Breast epithelium (tissue), 3 donors: Measurements from ENCODE around the gene ADAMTS13.

Experiments
- POLR2A ChIP-seq: fragments of 450-650 bp; IDR thresholded peaks from one replicate; pipeline ENCODE4 v1.6.1; 2016; ENCODE audit warnings: antibody characterized with exemption, mild to moderate bottlenecking, moderate library complexity
- TF ChIP-seq, protein P1 (sequence below), 3 donors: fragments of 450-650 bp; IDR thresholded peaks; one replicate each; pipeline ENCODE4 v1.5.1; 2016 to 2017; ENCODE audit warnings: antibody characterized with exemption in 3 of 3, mild to moderate bottlenecking in 3 of 3, moderate library complexity in 3 of 3

DNA sequence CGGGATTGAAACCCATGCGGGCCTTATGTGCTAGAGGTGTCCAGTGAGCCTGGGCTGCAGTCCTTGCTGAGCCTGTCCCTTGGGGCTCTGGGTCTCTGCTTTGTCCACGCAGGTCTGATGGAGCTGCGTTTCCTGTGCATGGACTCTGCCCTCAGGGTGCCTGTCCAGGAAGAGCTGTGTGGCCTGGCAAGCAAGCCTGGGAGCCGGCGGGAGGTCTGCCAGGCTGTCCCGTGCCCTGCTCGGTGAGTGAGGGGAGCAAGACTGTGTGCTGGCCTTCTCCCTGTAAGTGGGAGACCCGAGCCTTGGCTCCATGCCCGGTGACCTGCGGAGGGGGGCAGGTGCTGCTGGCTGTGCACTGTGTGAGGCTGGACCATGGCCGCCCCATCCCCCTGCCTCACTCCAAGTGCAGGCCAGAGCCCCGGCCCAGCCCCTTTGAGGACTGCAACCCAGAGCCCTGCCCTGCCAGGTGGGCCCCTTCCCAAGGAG, 26.4 kb downstream of the ADAMTS13 start:
- no peak for TF ChIP-seq POLR2A
- TF ChIP-seq, protein P1, sequence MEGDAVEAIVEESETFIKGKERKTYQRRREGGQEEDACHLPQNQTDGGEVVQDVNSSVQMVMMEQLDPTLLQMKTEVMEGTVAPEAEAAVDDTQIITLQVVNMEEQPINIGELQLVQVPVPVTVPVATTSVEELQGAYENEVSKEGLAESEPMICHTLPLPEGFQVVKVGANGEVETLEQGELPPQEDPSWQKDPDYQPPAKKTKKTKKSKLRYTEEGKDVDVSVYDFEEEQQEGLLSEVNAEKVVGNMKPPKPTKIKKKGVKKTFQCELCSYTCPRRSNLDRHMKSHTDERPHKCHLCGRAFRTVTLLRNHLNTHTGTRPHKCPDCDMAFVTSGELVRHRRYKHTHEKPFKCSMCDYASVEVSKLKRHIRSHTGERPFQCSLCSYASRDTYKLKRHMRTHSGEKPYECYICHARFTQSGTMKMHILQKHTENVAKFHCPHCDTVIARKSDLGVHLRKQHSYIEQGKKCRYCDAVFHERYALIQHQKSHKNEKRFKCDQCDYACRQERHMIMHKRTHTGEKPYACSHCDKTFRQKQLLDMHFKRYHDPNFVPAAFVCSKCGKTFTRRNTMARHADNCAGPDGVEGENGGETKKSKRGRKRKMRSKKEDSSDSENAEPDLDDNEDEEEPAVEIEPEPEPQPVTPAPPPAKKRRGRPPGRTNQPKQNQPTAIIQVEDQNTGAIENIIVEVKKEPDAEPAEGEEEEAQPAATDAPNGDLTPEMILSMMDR (IDR thresholded peaks at IDR 0.05): no peak
